ENCODE data around the gene PLOD2.
A peak's percentile ranks its signal among the peaks of the same experiment; 100 is the strongest.

PLOD2 gene

DNA sequence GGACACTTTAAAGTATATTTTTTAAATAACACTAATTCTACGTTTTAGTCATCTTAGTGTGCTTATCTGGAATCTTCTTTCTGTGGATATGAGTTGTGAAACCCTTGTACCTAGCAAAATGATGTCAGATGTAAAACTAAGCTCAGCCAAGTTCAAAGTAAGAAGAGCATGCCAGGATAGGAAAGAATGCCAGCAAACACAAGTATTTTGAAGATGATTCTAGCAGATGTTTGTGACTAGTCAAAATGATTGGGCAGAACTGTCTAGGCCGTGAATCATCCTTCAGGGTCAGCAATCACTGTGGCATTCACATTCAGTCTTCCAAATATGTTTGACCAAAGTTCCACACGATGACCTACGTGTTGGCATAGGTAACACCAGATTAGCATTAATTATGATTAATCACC, 5.4 kb upstream of the PLOD2 start:
- DNase-seq (ENCODE audit: low read depth in 2 of 2) = no peak

GRCh38 chr3:146165877-146166276, 4.9 kb upstream of the PLOD2 start:
- no peak for DNase-seq (ENCODE audit: low read depth in 2 of 2)

- no peak for DNase-seq (ENCODE audit: low read depth in 2 of 2)
Measured at GRCh38 chr3:146164971-146165769, 4.2 kb upstream of the PLOD2 start.

GRCh38 chr3:146164506-146164905, 3.5 kb upstream of the PLOD2 start:
- no peak for DNase-seq (ENCODE audit: low read depth in 2 of 2)

DNA sequence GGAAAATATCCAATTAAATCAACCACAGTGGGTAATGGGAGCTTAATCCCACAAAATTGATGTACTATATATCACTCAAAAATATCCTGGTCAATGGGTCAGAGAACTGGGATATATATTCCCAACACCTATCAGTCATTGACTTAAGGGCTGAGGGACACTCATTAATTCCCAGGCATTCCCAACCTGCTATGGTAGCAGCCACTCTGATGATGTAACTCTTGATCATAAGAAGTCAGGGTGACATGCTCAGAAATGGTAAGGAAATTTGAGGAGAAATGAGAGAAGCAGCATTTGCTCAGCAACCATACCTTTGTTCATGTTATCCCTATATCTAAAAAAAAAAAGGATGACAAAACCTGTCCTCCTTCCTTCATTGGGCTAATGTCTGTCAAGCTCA, 3.1 kb upstream of the PLOD2 start:
- no peak for DNase-seq (ENCODE audit: low read depth in 2 of 2)

- no peak for DNase-seq (ENCODE audit: low read depth in 2 of 2)
Measured at GRCh38 chr3:146163584-146163983, 2.6 kb upstream of the PLOD2 start.

DNA sequence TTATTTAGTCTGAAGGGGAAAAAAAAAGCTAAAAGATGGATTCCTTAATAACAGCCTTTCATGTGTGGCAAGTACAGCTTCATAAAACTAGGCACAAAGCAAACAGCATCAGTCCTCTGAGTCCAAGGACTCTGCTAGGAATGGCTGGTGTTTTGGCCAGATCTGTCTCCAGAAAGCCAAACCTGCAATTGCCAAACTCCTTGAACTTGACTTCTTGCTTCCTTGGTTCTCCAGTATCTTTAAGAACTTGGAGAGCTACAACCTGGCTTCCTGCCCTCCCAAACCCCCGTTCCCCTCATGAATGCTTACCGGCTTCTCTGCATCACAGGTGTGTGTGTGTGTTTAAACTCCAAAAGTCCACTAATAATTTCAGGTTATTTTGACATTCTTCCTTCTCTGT, 1.6 kb upstream of the PLOD2 start:
- no peak for DNase-seq (ENCODE audit: low read depth in 2 of 2)

DNA sequence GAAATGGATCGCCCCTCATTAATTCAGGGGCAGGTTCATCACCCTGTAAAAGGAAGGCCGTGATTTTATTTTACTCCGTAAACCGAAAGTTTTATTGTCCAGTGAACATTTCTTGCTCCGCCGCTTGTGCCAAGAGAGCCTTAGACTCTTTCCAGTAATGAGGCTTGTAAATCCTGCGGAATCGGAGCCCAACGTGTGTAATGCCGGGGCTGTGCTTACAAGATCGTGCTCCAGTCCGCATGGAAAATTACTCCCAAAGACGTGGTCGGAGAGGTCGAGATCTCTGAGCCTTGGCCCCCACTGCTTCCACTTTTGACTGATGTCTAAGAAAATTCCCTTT, 649 bp upstream of the PLOD2 start:
- no peak for DNase-seq (ENCODE audit: low read depth in 2 of 2)

GRCh38 chr3:146160321-146160963, 542 bp downstream of the PLOD2 start:
- peak in 1 of 2 donors; percentile 5 for DNase-seq (ENCODE audit: low read depth in 2 of 2)

GRCh38 chr3:146159616-146160320, 1.2 kb downstream of the PLOD2 start:
- no peak for DNase-seq (ENCODE audit: low read depth in 2 of 2)

GRCh38 chr3:146159037-146159436, 1.9 kb downstream of the PLOD2 start:
- DNase-seq (ENCODE audit: low read depth in 2 of 2) = no peak

DNA sequence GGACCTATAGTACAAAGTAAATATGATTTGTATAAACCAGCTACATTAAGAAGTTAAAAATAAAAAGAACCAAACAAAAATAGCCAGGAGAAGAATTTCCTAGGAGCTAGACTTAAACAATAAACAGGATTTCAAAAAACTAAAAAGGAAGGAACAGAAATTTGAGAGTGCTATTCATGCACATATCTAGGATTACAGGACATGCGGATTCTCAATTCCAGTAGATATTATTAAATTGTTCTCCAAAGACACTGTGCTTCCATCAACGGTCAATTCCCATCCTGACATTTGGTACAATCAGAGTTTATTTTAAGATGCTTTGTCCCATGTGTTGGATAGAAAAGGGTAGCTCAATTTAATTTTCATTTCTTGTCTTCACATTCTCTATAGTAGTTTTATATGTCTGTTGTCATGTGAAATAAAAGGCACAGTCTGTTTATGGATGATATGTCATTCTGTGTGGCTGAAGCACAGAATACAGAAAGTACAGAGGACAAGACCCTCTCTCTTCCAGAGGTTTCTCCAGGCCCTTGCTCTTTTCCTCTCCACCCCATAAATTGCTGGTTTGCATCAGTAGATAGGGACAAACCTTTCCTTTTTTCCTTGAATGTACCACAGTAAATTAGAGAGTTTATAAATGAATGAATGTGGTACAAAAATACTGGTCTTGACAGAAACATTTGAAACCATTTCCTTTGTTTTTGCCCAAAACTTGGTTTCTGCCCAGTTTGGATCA, 3.5 kb downstream of the PLOD2 start:
- DNase-seq (ENCODE audit: low read depth in 2 of 2) = no peak

- no peak for DNase-seq (ENCODE audit: low read depth in 2 of 2)
Measured at GRCh38 chr3:146156666-146157314, 4.2 kb downstream of the PLOD2 start.

GRCh38 chr3:146156095-146156494, 4.9 kb downstream of the PLOD2 start:
- DNase-seq (ENCODE audit: low read depth in 2 of 2) = no peak

- no peak for DNase-seq (ENCODE audit: low read depth in 2 of 2)
Measured at GRCh38 chr3:146154995-146155394, 6.0 kb downstream of the PLOD2 start.

- DNase-seq (ENCODE audit: low read depth in 2 of 2) = no peak
Measured at GRCh38 chr3:146154316-146154715, 6.7 kb downstream of the PLOD2 start.

DNA sequence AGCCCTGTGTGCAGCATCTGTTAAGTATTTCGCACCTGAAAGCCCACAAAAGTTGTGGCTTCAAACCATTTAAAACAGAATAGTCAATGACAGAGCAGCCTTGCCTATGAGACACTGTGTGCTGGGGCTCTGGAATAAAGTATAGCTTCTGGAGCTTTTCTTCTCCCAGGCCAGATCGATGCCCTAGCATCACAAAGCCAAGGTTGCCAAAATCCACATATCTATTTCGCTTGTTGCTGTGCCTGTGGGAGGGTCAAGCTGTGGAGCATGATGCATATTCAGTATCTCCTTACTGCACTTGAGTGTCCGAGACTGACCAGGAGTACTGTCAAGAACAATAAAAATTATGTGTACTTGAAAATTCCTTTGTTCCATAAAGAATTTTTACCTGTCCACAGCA, 7.6 kb downstream of the PLOD2 start:
- DNase-seq (ENCODE audit: low read depth in 2 of 2) = no peak

DNA sequence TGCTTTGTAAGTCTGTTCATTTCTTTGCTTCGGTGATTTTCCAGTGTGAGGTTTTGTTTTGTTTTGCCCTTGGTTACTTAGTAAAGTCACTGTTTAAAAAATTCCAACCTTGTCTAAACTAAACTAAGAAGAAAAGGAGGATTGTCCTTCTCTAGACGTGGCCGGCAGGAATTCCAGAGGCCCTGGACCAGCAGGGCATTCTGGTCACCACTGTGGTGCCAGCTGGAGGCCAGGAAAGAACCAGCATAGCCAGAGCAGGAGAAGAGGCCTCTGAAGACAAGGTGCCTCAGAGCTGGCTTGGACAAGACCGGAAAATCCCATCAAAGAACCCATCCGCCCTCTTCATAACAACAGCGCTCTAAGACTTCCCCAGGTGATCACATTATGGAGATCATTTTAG, 8.2 kb downstream of the PLOD2 start:
- no peak for DNase-seq (ENCODE audit: low read depth in 2 of 2)

GRCh38 chr3:146148468-146148931, 12.5 kb downstream of the PLOD2 start:
- DNase-seq (ENCODE audit: low read depth in 2 of 2) = no peak

GRCh38 chr3:146145642-146146041, 15.3 kb downstream of the PLOD2 start:
- DNase-seq (ENCODE audit: low read depth in 2 of 2) = no peak

GRCh38 chr3:146142757-146143156, 18.2 kb downstream of the PLOD2 start:
- DNase-seq (ENCODE audit: low read depth in 2 of 2) = no peak
